H1 (cell line): ENCODE results near the gene SLAMF1. TPM values are rescaled to one million over a fixed set of nuclear protein-coding genes. Genes with fewer than 3 reads are reported as not detected.
"Not testable (repeated sequence)": the region's sequence is repeated elsewhere in the genome, so short reads cannot be mapped to it uniquely, and the experiment has no call there.

ENCODE experiments used
- CTCF ChIA-PET: fragments of 300-600 bp; sonication (Branson Sonifier 250); formaldehyde crosslinking; loops from one replicate; lab custom pipeline; 2021; ENCODE audit not compliant: partially characterized antibody; lab: Charles Lee
- POLR2A ChIA-PET: fragments of 300-600 bp; sonication (Branson Sonifier 250); formaldehyde crosslinking; loops from one replicate; lab custom pipeline; 2021; ENCODE audit warnings: inconsistent platforms; ENCODE audit not compliant: partially characterized antibody; lab: Charles Lee
- DNase-seq, 2 experiments: peaks; one replicate each; pipeline versions ENCODE4 v3.0.0 to v3.0.0-alpha.2; 2010 to 2022; ENCODE audit warnings: low spot score in 2 of 2, low read depth in 1 of 2, mixed read lengths in 1 of 2
- FAIRE-seq: peaks from 2 replicates; lab custom pipeline; 2011; peaks lifted over from hg19 to GRCh38; lab: Jason Lieb, UNC
- H2AFZ ChIP-seq: 2 replicates; pipeline ENCODE4 v1.8.1; 2012; ENCODE audit warnings: low read length, inconsistent platforms
- H2AK5ac ChIP-seq: 2 replicates; pipeline ENCODE4 v1.6.1; 2013; ENCODE audit warnings: low read depth, low read length
- H2BK120ac ChIP-seq: replicated peaks from 2 replicates; pipeline ENCODE3; 2013; ENCODE audit warnings: low read depth, low read length, inconsistent platforms
- H2BK12ac ChIP-seq: 2 replicates; pipeline ENCODE4 v1.6.1; 2013; ENCODE audit warnings: low read depth, low read length
- H2BK15ac ChIP-seq: 2 replicates; pipeline ENCODE4 v1.6.1; 2013; ENCODE audit warnings: low read length
- H2BK20ac ChIP-seq: 2 replicates; pipeline ENCODE4 v1.6.1; 2013; ENCODE audit warnings: low read length
- H2BK5ac ChIP-seq: 2 replicates; pipeline ENCODE4 v1.6.1; 2013; ENCODE audit warnings: low read depth, low read length
- H3K14ac ChIP-seq: 2 replicates; pipeline ENCODE4 v1.6.1; 2013; ENCODE audit warnings: inconsistent platforms; ENCODE audit not compliant: insufficient read length
- H3K18ac ChIP-seq: 2 replicates; pipeline ENCODE4 v1.6.1; 2013; ENCODE audit warnings: low read length; ENCODE audit errors: extremely low read depth
- H3K23ac ChIP-seq: 2 replicates; pipeline ENCODE4 v1.6.1; 2013; ENCODE audit warnings: inconsistent platforms; ENCODE audit not compliant: insufficient read length
- H3K23me2 ChIP-seq: 2 replicates; pipeline ENCODE4 v1.6.1; 2013; ENCODE audit warnings: low read depth, low read length
- H3K27ac ChIP-seq: 2 replicates; pipeline ENCODE4 v1.6.1; 2011; ENCODE audit warnings: low read depth, low read length, inconsistent platforms
- H3K27me3 ChIP-seq, 4 experiments: replicated peaks in 1 of 4; 1 replicate in 1 of 4; 2 replicates in 3 of 4; pipeline versions ENCODE4 v1.6.1 to v1.8.1; 2011 to 2013; ENCODE audit warnings: low read length in 3 of 4, mild to moderate bottlenecking in 3 of 4, inconsistent platforms in 2 of 4, mixed read lengths in 2 of 4, moderate library complexity in 1 of 4; ENCODE audit not compliant: control insufficient read depth in 3 of 4, insufficient read depth in 3 of 4; ENCODE audit errors: extremely low read depth in 1 of 4
- H3K36me3 ChIP-seq, 4 experiments: 2 replicates each; pipeline versions ENCODE4 v1.6.1 to v1.8.1; 2011 to 2013; ENCODE audit warnings: mild to moderate bottlenecking in 4 of 4, low read length in 3 of 4, moderate library complexity in 2 of 4, control low read depth in 1 of 4, inconsistent platforms in 1 of 4; ENCODE audit not compliant: insufficient read depth in 4 of 4, control insufficient read depth in 2 of 4
- H3K4ac ChIP-seq: replicated peaks from 2 replicates; pipeline ENCODE3; 2013; ENCODE audit warnings: low read length, low read depth, mixed read lengths, inconsistent platforms; ENCODE audit not compliant: insufficient read length
- H3K4me1 ChIP-seq, 4 experiments: replicated peaks in 1 of 4; 1 replicate in 1 of 4; 2 replicates in 3 of 4; pipeline versions ENCODE4 v1.6.1 to v1.8.1; 2011 to 2013; ENCODE audit warnings: low read length in 3 of 4, inconsistent platforms in 2 of 4, mixed read lengths in 1 of 4; ENCODE audit not compliant: insufficient read depth in 4 of 4, control insufficient read depth in 3 of 4
- H3K4me2 ChIP-seq, 2 experiments: 2 replicates each; pipeline versions ENCODE4 v1.6.1 to v1.8.1; 2011 to 2013; ENCODE audit warnings: low read depth in 2 of 2, low read length in 2 of 2, control low read depth in 1 of 2, inconsistent platforms in 1 of 2, mild to moderate bottlenecking in 1 of 2; ENCODE audit not compliant: insufficient read depth in 1 of 2
- H3K4me3 ChIP-seq, 4 experiments: fragments of 200-600, 300-600 bp in 1 of 4; sonication (generic), shearing (Covaris generic), sonication (Bioruptor Twin) in 1 of 4; 2 replicates each; pipeline versions ENCODE4 v1.5.1 to v1.8.1; 2011 to 2016; ENCODE audit warnings: low read length in 4 of 4, low read depth in 3 of 4, control low read depth in 2 of 4, inconsistent platforms in 2 of 4, mild to moderate bottlenecking in 2 of 4, mixed read lengths in 1 of 4, moderate library complexity in 1 of 4; ENCODE audit not compliant: insufficient read depth in 2 of 4; ENCODE audit errors: extremely low read depth in 1 of 4
- H3K56ac ChIP-seq: replicated peaks from 2 replicates; pipeline ENCODE3; 2013; ENCODE audit warnings: low read depth, mild to moderate bottlenecking, mixed read lengths, low read length, inconsistent platforms; ENCODE audit not compliant: insufficient read length
- H3K79me1 ChIP-seq: 2 replicates; pipeline ENCODE4 v1.6.1; 2013; ENCODE audit warnings: low read depth, low read length, control low read depth
- H3K79me2 ChIP-seq, 2 experiments: 2 replicates each; pipeline versions ENCODE4 v1.6.1 to v1.8.1; 2012 to 2013; ENCODE audit warnings: low read length in 2 of 2, mild to moderate bottlenecking in 2 of 2, inconsistent platforms in 1 of 2; ENCODE audit not compliant: insufficient read depth in 2 of 2, control insufficient read depth in 1 of 2
- H3K9ac ChIP-seq, 4 experiments: replicated peaks in 1 of 4; 1 replicate in 1 of 4; 2 replicates in 3 of 4; pipeline versions ENCODE4 v1.6.1 to v1.8.1; 2011 to 2013; ENCODE audit warnings: low read depth in 3 of 4, low read length in 3 of 4, control low read depth in 2 of 4, mild to moderate bottlenecking in 2 of 4, moderate library complexity in 2 of 4, inconsistent platforms in 1 of 4; ENCODE audit errors: extremely low read depth in 1 of 4
- H3K9me3 ChIP-seq, 2 experiments: 2 replicates each; pipeline versions ENCODE4 v1.6.1 to v1.8.1; 2012 to 2013; ENCODE audit warnings: mild to moderate bottlenecking in 2 of 2, moderate library complexity in 2 of 2, control low read depth in 1 of 2, inconsistent platforms in 1 of 2, low read depth in 1 of 2, low read length in 1 of 2, mixed read lengths in 1 of 2; ENCODE audit not compliant: insufficient read depth in 2 of 2
- H4K20me1 ChIP-seq, 2 experiments: replicated peaks in 1 of 2; 2 replicates each; pipeline versions ENCODE3 to v1.8.1; 2011 to 2013; ENCODE audit warnings: inconsistent platforms in 2 of 2, low read length in 2 of 2, mild to moderate bottlenecking in 1 of 2; ENCODE audit not compliant: insufficient read depth in 2 of 2, control insufficient read depth in 1 of 2
- H4K5ac ChIP-seq: 2 replicates; pipeline ENCODE4 v1.6.1; 2013; ENCODE audit warnings: low read length, low read depth, mixed read lengths, inconsistent platforms; ENCODE audit not compliant: insufficient read length
- H4K8ac ChIP-seq: 2 replicates; pipeline ENCODE4 v1.8.0; 2013; ENCODE audit warnings: mild to moderate bottlenecking, moderate library complexity, low read length, inconsistent platforms; ENCODE audit not compliant: insufficient read depth; ENCODE audit errors: extremely low read depth
- H4K91ac ChIP-seq: replicated peaks from 2 replicates; pipeline ENCODE3; 2013; ENCODE audit warnings: low read length, mixed read lengths, inconsistent platforms; ENCODE audit not compliant: insufficient read length
- WGBS, 2 experiments: shearing (Covaris generic) in 1 of 2; methylation state at CpG; one replicate each; pipeline versions ENCODE4 v1.1.6 to v1.1.7; 2013 to 2015; ENCODE audit warnings: low lambda C conversion rate in 2 of 2, mixed read lengths in 2 of 2, inconsistent platforms in 1 of 2, low coverage in 1 of 2, missing lambda C conversion rate in 1 of 2; ENCODE audit not compliant: insufficient replicate concordance in 2 of 2, insufficient coverage in 1 of 2, insufficient read length in 1 of 2; ENCODE audit errors: extremely low coverage in 1 of 2, missing lambda C conversion rate in 1 of 2; 5-methylcytosine and 5-hydroxymethylcytosine counted together
- polyA plus RNA-seq, 7 experiments: library from polyadenylated mRNA; depleted of rRNA in 3 of 7; stranded (reverse) in 5 of 7; unstranded in 2 of 7; fragments of >200 nt in 5 of 7; fragments of 200-250 nt in 2 of 7; gene quantifications; 1 replicate in 5 of 7; 2 replicates in 1 of 7; 4 replicates in 1 of 7; pipeline versions ENCODE4 v1.2.1 to v1.2.3, GENCODE V29; 2011 to 2013; ENCODE audit warnings: missing spikeins in 2 of 7, mixed read lengths in 2 of 7
- total RNA-seq: library from RNA; stranded (reverse); fragmentation: NEBNext Ultra II Directional; extraction: Animal tissue kit (Norgen Biotek cat#: 25700); gene quantifications from 2 replicates; pipeline ENCODE4 v1.2.1, GENCODE V29; 2021

SLAMF1 gene
- total and polyA plus RNA-seq, 2 of the 8 experiments (the other 6 are each of a cell fraction or from before 2014, with no cell fraction given) = not detected

DNA sequence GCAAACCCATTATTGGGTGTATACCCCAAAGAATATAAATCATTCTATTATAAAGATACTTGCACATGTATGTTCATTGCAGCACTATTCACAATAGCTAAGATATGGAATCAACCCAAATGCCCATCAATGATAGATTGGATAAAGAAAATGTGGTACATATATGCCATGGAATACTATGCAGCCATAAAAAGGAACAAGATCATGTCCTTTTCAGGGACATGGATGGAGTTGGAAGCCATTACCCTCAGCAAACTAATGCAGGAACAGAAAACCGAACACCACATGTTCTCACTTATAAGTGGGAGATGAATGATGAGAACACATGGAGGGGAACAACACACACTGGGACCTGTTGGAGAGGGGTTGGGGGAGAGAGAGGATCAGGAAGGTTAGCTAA, 83.6 kb downstream of the SLAMF1 start:
- H3K27me3 ChIP-seq, H3K14ac ChIP-seq, H3K23ac ChIP-seq, H2AFZ ChIP-seq, H4K20me1 ChIP-seq, H3K4me2 ChIP-seq, H3K9ac ChIP-seq, FAIRE-seq, POLR2A ChIA-PET, H2BK120ac ChIP-seq, DNase-seq, H4K5ac ChIP-seq, H3K18ac ChIP-seq, H3K27ac ChIP-seq, H3K79me2 ChIP-seq, H2BK5ac ChIP-seq, H3K79me1 ChIP-seq, H3K4ac ChIP-seq, H3K56ac ChIP-seq, H2AK5ac ChIP-seq, H3K36me3 ChIP-seq, H3K23me2 ChIP-seq, H3K4me1 ChIP-seq, H4K8ac ChIP-seq, H3K4me3 ChIP-seq, H2BK20ac ChIP-seq, H3K9me3 ChIP-seq, H2BK12ac ChIP-seq, H2BK15ac ChIP-seq, H4K91ac ChIP-seq: not testable (repeated sequence)
- CTCF ChIA-PET = interaction anchor here (0.6 to 1.2 kb wide), 2 partner anchors 17 to 728 kb away, joined by 3 read pairs; no protein-coding TSS in a partner anchor
- 88% methylated on average over 1 of the region's 1 CpG; no CpG with 5 or more reads in 1 of the 2 experiments for WGBS, 2 experiments

DNA sequence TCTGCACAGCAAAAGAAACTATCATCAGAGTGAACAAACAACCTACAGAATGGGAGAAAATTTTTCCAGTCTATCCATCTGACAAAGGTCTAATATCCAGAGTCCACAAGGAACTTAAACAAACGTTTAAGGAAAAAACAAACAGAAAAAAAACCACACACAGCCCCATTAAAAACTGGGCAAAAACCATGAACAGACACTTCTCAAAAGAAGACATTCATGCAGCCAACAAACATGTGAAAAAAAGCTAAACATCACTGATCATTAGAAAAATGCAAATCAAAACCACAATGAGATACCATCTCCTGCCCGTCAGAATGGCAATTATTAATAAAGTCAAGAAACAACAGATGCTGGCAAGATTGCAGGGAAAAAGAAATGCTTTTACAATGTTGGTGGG, 84.1 kb downstream of the SLAMF1 start:
- H4K91ac ChIP-seq, H3K23ac ChIP-seq, H3K4me3 ChIP-seq, H2BK15ac ChIP-seq, H4K8ac ChIP-seq, H2AK5ac ChIP-seq, H3K27me3 ChIP-seq, POLR2A ChIA-PET, H3K56ac ChIP-seq, H3K79me2 ChIP-seq, H3K4me1 ChIP-seq, H2AFZ ChIP-seq, H3K9me3 ChIP-seq, H2BK5ac ChIP-seq, H3K27ac ChIP-seq, H3K9ac ChIP-seq, H3K23me2 ChIP-seq, DNase-seq, H3K4ac ChIP-seq, H3K4me2 ChIP-seq, H4K5ac ChIP-seq, H2BK12ac ChIP-seq, H2BK20ac ChIP-seq, H3K36me3 ChIP-seq, H3K79me1 ChIP-seq, H2BK120ac ChIP-seq, H3K14ac ChIP-seq, H4K20me1 ChIP-seq, H3K18ac ChIP-seq, FAIRE-seq: not testable (repeated sequence)
- WGBS, 2 experiments = 86% methylated on average over 2 of the region's 2 CpGs; no CpG with 5 or more reads in 1 of the 2 experiments
- CTCF ChIA-PET = interaction anchor here (0.6 to 3.2 kb wide), 3 partner anchors 12 to 729 kb away, joined by 3 to 10 read pairs (median 3); no protein-coding TSS in a partner anchor
